ENCODE measurements around the gene KCTD17.

DNA sequence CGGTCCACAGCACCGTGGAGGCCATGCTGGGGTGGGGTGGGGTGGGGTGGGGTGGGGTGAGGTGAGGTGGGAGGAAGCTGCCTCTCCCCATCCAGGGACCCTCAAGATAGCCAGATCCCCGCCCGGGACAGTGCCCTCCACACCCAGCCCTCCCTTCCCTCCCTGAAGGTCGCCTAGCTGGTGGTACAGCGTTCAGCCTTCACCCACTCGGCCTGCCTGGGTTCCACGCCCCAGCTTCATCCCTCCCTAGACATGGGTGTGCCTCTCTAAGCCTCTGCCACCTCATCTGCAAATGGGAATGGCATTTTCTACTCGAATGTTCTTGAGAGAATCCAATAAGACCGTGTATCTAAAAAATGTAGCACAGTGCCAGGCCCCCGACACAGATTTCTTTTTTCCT lies 17.8 kb downstream of the KCTD17 start:
- TF ChIP-seq, protein P1, sequence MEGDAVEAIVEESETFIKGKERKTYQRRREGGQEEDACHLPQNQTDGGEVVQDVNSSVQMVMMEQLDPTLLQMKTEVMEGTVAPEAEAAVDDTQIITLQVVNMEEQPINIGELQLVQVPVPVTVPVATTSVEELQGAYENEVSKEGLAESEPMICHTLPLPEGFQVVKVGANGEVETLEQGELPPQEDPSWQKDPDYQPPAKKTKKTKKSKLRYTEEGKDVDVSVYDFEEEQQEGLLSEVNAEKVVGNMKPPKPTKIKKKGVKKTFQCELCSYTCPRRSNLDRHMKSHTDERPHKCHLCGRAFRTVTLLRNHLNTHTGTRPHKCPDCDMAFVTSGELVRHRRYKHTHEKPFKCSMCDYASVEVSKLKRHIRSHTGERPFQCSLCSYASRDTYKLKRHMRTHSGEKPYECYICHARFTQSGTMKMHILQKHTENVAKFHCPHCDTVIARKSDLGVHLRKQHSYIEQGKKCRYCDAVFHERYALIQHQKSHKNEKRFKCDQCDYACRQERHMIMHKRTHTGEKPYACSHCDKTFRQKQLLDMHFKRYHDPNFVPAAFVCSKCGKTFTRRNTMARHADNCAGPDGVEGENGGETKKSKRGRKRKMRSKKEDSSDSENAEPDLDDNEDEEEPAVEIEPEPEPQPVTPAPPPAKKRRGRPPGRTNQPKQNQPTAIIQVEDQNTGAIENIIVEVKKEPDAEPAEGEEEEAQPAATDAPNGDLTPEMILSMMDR (IDR thresholded peaks at IDR 0.05), result no peak
- no peak for TF ChIP-seq POLR2A (IDR thresholded peaks at IDR 0.05)

All from tibial nerve (tissue), 3 donors.